GM11168 (cell line): ENCODE data around the gene SLFN12.
"Not testable (repeated sequence)": the region's sequence is repeated elsewhere in the genome, so short reads cannot be mapped to it uniquely, and the experiment has no call there.

ENCODE experiments used
- in situ Hi-C: fragments of 300-500 bp; cut with MboI; formaldehyde crosslinking; loops from one replicate; pipeline ENCODE4 v1.12.0; 2022; ENCODE audit warnings: low sequenced_read_pairs; ENCODE audit not compliant: unreplicated experiment

Gene SLFN12

DNA sequence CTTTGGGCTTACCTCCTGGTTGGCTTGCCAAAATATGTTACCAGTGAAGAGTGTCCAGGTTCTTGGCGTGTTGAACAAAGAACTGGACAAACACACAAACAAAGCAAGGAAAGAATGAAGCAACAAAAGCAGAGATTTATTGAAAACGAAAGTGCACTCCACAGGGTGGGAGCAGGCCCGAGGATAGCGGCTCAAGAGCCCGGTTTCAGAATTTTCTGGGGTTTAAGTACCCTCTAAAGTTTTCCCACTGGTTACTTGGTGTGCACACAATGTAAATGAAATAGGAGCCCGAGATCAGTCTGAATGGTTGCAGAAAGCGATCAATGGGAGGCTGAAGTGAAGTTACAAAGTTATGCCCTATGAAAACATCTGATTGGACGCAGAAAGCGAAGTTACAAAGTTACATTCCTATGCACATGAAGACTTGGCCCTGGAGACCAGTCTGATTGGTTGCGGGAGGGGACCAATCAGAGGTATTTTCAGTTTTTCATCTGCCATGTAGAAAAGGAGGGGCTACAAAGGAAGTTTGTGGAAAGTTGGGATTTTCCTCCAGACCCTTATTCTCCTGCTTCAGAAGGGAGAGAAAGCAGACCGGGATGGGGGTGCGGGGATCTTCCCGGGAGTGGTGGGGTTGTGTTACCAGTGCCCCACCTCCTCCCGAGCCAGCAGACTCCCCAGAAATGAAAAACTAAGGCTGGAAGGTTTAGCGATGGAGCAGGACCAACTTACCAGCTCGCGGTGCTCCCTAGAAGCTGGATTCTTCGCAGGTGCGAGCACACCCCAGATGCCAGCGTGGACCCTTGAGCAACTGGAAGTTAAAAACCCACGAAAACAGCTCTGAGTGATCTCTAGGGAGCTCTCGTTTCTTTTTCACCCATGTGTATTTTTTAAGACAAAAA lies at the start of gene SLFN12:
TSS of gene SLFN12 (minus strand) at position 325 of the 899 bp plus-strand sequence. CDS start 9,472 bp downstream, outside the sequence.
- in situ Hi-C loops, result loop anchor here (10.0 kb wide), 1 partner anchor 102 kb away; the partner anchor contains the start of gene SLFN12L

DNA sequence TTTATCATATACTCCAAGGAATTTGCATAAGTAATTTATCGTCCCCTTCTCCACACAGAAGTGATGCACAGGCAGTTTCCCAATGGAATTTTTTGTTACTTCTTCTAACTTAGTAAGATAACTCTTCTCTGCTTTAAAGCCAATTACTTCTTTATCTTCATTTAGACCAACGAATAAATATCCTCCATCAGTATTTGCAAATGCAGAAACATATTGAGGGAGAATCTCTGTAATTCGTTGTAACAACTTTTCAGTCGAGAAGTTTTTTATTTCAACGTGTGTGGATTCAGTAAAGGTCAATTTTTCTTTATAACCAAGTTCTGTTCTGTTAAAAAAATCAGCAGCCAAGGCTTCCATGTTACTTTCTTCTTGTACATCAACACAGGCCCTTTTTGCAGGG lies 47.0 kb upstream of the SLFN12 start:
- in situ Hi-C loops, result no loop called here

DNA sequence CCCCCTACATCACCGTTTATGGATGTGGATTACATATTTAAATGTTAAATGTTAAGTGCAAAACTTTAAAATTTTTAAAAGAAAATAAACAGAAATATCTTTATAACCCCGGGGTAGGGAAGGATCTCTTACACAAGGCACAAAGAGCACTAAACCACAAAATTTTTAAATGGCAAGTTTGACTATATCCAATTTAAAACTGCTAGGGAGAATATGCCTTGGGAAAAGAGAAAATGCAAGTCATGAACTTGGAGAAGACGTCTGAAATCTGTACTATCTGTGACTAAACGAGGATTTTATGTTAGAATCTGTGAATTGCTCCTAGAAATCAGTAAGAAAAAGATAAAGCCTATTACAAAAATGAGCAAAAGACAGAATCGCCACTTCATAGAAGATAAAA lies 44.9 kb upstream of the SLFN12 start:
- in situ Hi-C loops, result no loop called here

DNA sequence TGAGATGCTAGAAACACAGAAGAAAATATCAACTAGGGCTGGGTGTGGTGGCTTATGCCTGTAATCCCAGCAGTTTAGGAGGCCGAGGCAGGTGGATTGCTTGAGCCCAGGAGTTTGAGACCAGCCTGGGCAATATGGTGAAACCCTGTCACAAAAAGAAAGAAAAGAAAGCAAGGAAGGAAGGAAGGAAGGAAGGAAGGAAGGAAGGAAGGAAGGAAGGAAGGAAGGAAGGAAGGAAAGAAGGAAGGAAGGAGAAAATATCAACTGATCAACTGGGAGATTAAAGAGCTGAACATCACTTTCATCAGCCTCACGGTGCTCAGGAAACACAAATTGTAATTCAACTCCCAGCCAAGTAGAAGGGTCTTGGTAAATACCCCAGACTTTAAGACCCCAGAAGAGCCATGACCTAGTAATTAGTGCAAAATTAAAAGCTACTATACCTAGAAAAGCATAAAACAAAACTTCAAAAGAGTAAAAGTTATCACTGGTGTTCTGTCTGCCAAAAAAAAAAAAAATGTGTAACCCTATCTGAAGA lies 44.1 kb upstream of the SLFN12 start:
- in situ Hi-C loops, result no loop called here

DNA sequence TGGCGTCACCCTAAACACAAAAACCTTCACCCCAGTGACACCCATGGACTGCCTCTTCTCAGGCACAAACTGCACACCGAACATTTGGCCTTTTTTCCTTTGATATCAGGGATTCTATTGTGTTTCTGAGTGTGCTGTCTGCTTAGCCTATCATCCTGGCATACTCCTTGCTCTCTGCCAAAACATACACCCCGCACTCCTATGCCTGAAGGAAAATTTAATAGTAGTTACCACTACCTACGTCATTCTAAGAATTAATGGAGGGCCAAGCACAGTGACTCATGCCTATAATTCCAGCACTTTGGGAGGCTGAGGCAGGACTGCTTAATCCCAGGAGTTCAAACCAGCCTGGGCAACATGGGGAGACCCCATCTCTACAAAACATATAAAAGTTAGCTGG lies 36.2 kb upstream of the SLFN12 start:
- in situ Hi-C loops, result no loop called here

DNA sequence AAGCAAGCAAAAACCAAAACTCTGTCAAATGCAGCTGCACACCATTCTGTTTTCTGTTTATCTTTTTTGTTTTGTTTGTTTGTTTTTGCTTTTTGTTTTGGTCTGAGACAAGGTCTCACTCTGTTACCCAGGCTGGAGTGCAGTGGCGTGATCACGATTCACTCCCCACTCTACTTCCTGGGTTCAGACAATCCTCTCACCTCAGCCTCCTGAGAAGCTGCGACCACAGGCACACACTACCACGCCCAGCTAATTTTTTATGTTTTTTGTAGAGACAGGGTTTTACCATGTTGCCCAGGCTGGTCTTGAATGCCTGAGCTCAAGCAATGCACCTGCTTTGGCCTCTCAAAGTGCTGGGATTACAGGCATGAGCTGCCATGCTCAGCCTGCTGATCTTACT lies 35.5 kb upstream of the SLFN12 start:
- in situ Hi-C loops, result no loop called here

DNA sequence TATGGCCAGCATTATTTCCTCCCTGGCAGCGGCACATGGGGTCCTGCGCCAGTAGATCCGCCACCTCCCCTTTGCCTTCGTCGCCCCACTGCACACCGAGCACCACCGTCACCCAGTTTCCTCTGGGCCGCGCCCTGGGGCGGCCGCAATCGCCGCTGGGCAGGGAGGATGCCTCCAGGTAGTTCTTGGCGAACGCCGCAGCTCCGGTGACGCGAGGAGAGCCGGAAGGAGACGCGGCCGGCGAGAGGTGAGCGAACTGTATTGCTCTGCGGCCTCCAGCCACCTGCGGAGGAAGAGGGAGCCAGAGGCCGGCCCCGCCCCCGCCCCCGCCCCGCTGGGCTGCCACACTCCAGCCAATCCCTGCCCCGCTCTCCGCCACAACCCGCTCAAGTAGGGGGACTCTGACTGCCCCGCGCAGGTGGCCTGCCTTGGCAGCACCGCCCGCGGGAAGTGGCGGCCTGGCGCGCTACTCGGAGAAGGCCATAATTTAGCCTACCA lies 28.1 kb upstream of the SLFN12 start:
- in situ Hi-C loops, result no loop called here

DNA sequence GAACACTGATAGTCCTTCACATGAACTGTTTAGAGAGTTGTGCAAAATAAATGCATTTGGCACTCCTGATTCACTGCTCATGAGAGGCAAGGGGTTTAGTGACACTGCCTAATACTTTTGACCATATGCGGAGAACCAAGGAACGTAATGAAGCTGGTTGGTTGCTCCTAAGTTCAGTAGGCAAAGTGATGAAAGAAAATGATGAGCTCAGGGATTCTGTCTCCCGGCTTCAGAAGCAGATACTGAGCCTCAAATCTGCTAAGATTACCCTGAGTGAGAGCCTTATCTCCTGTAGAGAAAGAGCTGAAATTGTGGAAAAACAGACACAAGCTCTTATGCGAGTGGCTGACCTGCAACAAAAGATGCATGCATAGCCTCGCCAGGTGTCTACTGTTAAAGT lies 21.7 kb upstream of the SLFN12 start:
- in situ Hi-C loops, result not testable (repeated sequence)

DNA sequence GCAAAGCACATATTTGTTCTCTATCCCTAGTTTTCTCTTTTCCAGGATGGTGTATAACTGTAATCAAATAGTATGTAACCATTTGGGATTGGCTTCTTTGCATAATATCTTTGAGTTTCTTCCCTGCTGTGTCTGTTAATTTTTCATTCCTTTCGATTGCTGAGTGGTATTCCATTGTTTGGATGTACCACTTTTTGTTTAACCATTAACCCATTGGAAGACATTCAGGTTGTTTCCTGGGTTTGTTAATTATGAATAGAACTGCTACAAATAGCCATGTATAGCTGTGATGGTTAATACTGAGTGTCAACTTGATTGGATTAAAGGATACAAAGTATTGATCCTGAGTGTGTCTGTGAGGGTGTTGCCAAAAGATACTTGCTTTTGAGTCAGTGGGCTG lies 20.9 kb upstream of the SLFN12 start:
- in situ Hi-C loops, result no loop called here

DNA sequence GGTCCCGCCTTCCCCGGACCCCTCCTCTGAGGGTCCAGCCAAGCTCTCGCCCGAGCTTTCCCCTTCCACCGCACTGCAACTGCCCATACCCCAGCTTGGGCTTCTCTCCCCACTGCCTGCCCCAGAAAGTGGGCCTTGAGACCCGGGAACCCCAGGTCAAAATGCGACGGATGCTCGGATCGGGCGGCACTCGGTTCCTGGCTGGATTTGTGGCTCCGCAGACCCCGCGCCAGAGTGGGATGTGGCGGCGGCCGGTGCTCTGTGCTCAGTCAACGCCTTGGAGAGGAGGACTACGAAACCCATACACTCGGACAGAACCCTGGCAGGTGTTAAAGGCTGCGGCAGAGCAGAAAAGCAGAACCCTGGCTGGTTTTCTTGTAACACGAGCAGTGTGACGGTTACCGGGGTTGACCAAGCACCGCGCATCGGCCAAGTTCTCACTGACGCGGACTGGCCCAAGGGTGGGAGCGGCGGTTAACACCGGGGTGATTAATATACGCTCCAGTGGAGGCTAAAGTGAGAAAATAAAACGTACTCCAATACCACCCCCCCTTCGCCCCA lies 17.2 kb upstream of the SLFN12 start:
- in situ Hi-C loops, result no loop called here

DNA sequence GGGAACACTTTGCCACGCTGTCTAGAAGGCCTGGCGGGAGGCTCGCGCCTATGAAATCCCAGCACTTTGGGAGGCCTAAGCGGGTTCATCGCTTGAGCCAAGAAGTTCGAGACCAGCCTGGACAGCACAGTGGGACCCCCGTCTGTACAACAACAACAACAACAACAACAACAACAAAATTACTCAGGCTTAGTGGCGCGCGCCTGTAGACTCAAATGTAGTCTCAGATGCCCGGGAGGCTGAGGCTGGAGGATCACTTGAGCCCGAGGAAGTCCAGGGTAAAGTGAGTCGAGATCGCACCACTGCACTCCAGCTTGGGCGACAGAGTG lies 16.6 kb upstream of the SLFN12 start:
- in situ Hi-C loops, result no loop called here

DNA sequence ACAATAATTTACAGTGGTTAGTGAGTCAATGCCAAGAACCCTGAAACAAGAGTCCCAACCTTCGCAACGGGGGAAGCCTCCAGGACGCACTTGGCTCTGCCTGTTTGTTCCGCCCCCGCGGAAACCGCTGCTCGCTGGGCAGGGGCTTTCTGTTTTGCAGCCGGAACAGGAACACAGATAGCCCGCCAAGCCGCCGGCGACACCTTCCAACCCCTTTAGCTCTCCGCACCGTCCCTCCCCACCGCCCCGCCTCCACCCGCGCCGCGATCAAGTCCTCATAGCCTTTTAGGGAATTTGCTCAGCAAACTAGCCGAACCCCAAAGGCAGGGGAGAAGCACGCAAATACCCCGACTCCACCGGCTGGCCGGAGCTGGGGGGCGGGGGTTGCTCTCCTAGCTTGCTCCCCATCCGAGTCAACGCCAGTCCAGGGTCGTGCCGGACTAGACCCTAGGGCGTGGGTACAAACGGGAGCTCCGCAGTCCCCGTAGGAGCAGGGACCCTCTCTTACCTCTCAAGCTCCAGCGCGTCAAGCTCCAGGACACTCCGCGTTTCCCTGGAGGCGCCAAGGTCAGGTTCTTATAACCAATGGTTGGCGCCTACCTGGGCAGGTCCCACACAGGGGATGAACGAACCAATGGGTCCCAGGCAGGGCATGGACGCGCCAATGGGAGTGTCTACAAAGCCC lies 16.1 kb upstream of the SLFN12 start, which contains the start of gene SLFN13:
TSS of gene SLFN13 (minus strand) at position 553 of the 685 bp plus-strand sequence. CDS start 3,086 bp downstream, outside the sequence.
- in situ Hi-C loops, result no loop called here

DNA sequence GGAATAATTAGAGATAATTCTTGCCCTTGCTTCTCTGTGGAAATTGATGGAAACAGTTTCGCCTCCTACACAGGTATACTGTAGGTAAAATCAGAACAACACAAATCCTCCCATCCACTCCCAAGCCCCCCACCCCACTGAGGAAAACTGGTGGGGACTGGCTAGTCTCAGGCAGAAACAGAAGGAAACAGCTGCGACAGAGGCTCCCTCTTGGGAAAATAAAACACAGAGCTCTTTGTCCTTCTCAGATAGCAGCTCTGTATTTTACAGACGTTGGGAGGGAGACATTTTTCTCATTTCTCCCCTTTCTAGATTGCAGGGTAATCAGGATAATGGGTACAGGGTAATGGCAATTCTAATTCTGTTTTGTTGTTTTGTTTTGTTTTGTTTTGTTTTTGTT lies 15.2 kb upstream of the SLFN12 start:
- in situ Hi-C loops, result no loop called here

DNA sequence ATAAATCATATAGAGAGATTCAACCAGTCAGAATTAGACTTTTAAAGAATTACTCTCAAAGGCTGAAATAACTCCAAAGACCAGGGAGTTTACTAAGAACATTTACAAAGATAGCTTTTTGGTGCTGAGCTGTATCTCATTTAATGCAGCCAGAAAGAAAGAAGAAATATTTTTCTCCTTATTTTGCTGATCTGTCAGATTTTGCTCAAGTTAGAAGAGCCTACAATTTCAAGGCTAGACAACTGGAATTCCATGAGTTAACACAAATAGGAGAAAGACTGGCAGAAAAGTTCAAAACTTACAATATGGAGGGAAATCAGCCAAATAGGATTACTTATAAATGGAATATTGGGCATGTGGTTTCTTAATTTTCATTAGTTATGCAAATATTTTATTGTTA lies 6.1 kb upstream of the SLFN12 start:
- in situ Hi-C loops, result loop anchor here (10.0 kb wide), 1 partner anchor 96 kb away; the partner anchor contains the start of gene SLFN12L

DNA sequence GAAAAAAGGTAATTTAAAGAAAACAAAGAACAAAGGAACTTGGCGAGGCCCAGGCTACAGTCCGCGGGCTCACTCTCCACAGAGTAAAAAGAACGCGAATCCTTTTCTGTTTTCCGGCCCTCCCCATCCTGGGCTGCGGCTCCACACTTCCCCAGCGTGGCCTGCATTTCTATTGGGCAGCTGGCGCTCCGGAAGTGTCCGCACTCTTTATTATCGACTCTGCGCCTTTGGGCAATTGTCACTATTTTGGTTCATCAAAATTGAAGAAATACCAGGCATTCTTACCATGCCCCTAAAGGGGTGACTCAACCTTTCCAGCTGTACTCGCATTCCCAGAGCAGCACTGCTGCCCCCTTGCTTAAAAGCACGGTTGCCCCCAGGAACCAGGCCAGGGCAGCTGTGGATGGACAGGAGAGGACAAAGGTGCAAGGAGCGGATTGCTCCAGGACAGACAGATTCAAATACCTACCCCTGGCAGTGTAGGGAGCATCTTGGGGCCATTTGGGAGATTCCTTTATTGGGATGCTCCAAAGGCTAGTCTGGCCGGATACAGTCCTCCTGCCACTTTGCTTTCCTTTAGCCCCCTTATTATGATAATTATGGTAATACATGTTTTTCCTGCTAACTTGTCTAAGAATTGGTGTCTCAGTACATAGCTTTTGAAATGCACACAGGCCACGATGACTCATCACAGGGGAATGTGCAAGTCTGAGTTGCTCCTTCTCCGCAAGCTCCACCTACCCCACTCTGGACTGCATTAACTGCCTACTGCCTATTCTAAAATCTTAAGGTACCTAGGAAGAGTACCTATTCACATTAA lies 985 bp upstream of the SLFN12 start:
- in situ Hi-C loops, result loop anchor here (10.0 kb wide), 1 partner anchor 102 kb away; the partner anchor contains the start of gene SLFN12L

DNA sequence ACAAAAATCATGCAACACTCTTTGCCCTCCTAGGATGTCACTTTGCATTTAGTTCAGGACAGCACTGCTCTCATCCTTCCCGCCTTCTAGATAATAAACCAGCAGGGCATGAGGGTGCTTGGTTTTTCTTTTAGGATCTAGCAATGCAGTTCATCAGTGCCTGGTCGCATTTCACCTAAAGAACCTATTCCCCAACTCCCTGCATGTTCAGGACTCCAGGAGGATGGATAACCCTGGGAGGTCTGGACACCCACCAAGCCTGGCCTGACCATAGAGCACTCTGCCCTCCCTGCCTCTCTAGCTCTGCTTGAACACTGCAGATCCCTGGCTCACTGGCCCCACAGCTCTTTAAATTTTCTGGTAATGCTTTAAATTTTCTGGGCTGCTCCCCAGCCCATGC lies 2.6 kb downstream of the SLFN12 start:
- in situ Hi-C loops, result loop anchor here (10.0 kb wide), 1 partner anchor 105 kb away; the partner anchor contains the start of gene SLFN12L

DNA sequence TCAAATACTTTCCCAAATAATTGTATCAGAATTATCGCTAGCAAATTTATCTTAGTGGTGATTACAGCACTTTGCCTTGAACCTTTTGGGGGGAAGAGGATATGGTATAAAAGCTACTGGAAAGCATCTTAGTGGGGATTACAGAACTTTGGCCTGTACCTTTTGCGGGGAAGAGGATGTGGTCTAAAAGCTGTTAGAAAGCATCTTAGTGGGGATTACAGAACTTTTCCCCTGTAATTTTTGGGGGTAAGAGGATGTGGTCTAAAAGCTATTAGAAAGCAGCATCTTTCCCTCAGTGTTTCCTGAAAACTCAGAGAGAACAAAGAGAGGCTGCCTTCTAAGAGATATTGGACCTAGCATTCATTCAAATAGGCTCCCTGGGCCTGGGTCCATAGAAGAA lies 4.1 kb downstream of the SLFN12 start:
- in situ Hi-C loops, result no loop called here

DNA sequence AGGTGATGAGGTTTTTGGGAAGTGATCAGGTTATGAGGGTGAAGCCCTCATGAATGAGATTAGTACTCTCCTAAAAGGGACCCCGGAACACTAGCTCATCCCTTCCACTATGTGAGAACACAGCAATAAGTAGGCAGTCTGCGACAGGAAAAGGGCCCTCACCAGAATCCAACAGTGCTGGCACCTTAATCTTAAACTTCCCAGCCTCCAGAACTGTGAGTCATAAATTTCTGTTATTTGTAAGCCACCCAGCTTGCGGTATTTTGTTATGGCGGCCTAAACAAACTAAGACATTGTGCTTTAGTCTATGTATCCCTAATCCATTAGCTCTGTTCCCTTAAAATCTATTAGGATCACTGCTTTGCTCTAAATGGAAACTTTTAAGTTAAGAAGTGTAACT lies 8.5 kb downstream of the SLFN12 start:
- in situ Hi-C loops, result no loop called here

DNA sequence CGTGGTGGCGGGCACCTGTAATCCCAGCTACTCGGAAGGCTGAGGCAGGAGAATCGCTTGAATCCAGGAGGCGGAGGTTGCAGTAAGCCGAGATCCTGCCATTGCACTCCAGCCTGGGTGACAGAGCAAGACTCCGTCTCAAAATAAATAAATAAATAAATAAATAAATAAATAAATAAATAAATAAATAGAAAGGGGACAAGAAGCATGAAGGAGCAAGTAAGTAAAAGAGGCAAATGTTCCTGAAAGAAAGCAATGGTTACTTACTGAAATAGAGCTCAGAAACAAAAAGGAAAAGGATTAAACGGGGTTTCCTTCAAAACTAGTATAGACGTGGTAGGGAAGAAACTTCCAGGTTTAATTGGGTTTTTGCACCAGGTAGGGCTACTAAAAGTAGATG lies 11.2 kb downstream of the SLFN12 start:
- in situ Hi-C loops, result not testable (repeated sequence)

DNA sequence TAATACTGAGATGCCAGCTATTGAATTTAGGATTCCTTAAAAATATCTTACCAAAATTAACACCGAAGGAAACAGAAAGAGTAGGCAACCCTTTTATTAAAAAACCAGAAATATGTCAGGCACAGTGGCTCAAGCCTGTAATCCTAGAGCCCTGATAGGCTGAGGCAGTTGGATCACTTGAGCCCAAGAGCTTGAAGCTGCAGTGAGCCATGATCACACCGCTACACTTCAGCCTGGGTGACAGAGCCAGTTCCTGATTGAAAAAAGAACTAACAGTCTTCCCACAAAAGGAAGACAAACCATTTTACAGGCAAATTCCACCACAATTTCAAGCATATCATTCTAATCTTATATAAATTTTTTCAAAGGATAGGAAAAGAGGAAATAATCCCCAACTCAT lies 15.6 kb downstream of the SLFN12 start:
- in situ Hi-C loops, result no loop called here
